ENCODE data around the gene LTB. TPM values are rescaled to one million over a fixed set of nuclear protein-coding genes. Genes with fewer than 3 reads are reported as not detected.

The LTB gene
- total RNA-seq, 2 experiments from 2014 or later, result 1,185 to 1,194 TPM

DNA sequence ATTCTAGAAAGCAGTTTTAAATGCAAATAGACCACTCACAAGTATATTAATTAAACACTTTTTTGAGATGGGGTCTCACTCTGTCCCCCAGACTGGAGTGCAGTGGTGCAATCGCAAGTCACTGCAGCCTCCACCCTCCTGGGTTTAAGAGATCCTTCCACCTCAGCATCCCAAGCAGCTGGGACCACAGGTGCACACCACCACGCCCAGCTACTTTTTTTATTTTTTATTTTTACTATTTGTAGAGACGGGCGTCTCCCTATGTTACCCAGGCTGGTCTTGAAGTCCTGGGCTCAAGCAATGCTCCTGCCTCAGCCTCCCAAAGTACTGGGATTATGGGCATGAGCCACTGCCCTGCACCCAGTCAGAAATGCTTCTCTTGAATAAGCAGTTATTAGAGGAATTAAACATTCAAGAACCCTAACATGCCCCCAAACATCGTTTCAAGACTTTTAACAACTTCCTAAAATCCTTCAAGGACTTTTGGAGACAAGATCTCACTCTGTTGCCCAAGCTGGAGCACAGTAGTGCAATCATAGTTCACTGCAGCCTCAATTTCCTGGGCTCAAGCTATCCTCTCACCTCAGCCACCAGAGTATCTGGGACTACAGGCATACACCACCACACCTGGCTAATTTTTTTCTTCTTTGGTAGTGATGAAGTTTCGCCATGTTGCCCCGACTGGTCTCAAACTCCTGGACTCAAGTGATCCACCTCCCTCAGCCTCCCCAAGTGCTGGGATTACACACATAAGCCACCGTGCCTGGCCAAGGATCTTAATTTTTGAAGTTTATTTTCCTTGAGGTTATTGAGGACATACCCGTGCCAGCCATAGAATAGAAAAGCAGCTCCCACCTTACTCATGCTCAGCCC, 50.2 kb downstream of the LTB start:
- no peak overlapping the region for H3K27ac Mint-ChIP-seq
- peaks cover 40% of the 10 kb centered on the region for H3K4me1 Mint-ChIP-seq
- peaks cover 69% of the 10 kb centered on the region for H3K36me3 Mint-ChIP-seq (ENCODE audit: low read depth)
- ChIA-PET CTCF (interaction anchor here (0.6 to 1.6 kb wide), 4 partner anchors 10 to 89 kb away, joined by 3 to 5 read pairs (median 4); no protein-coding TSS in a partner anchor), POLR2A (interaction anchor here (0.9 to 2.3 kb wide), 5 partner anchors 9 to 69 kb away, joined by 3 to 18 read pairs (median 3); partner anchors contain the start of genes DDX39B and MICB)
- no peak for DNase-seq
- H3K9me3 Mint-ChIP-seq, result no peaks in the 10 kb centered on the region
- H3K4me3 Mint-ChIP-seq, result no peak overlapping the region
- H3K27me3 Mint-ChIP-seq, result no peaks in the 10 kb centered on the region

- Mint-ChIP-seq H3K4me1 (peaks cover 35% of the 10 kb centered on the region), H3K27me3 (no peaks in the 10 kb centered on the region), H3K27ac (no peak overlapping the region), H3K4me3 (no peak overlapping the region), H3K36me3 (ENCODE audit: low read depth) (peaks cover 62% of the 10 kb centered on the region), H3K9me3 (no peaks in the 10 kb centered on the region)
- DNase-seq, result no peak
- ChIA-PET POLR2A (interaction anchor here (0.6 to 2.3 kb wide), 5 partner anchors 10 to 68 kb away, joined by 3 to 18 read pairs (median 3); partner anchors contain the start of genes DDX39B and MICB), CTCF (interaction anchor here (1.6 kb wide), 2 partner anchors 36 to 67 kb away, joined by 5 read pairs; no protein-coding TSS in a partner anchor)
Measured at GRCh38 chr6:31531162-31531561, 51.1 kb downstream of the LTB start.

GRCh38 chr6:31530659-31531058, 51.6 kb downstream of the LTB start:
- no peak overlapping the region for H3K4me3 Mint-ChIP-seq
- peaks cover 32% of the 10 kb centered on the region for H3K4me1 Mint-ChIP-seq
- ChIA-PET POLR2A (interaction anchor here (0.6 to 2.3 kb wide), 2 partner anchors 10 to 17 kb away, joined by 3 to 18 read pairs; partner anchors contain the start of gene DDX39B), CTCF (no interaction called here)
- H3K36me3 Mint-ChIP-seq (ENCODE audit: low read depth), result peaks cover 57% of the 10 kb centered on the region
- no peaks in the 10 kb centered on the region for H3K9me3 Mint-ChIP-seq
- no peaks in the 10 kb centered on the region for H3K27me3 Mint-ChIP-seq
- DNase-seq, result no peak
- no peak overlapping the region for H3K27ac Mint-ChIP-seq

Other genes with a start within 250 kb of the LTB start
- 1,000 to 10,000 TPM; 5,151 to 5,157 TPM for gene HLA-B, start 225.2 kb downstream of the LTB start, total RNA-seq
- gene MICA, start 178.8 kb downstream of the LTB start, total RNA-seq, result 10 to 100 TPM; 12.0 to 12.3 TPM
- 10 to 100 TPM; 60.8 to 62.9 TPM for gene MICB, start 84.3 kb downstream of the LTB start, total RNA-seq
- gene MCCD1, start 53.5 kb downstream of the LTB start, total RNA-seq, result not detected
- gene DDX39B, start 40.4 kb downstream of the LTB start, total RNA-seq, result 100 to 1,000 TPM; 427 to 434 TPM
- gene ATP6V1G2, start 35.8 kb downstream of the LTB start, total RNA-seq, result 1 to 10 TPM; 2.7 to 3.8 TPM
- 10 to 100 TPM; 22.8 to 23.6 TPM for gene NFKBIL1, start 34.8 kb downstream of the LTB start, total RNA-seq
- 10 to 100 TPM; 37.2 to 38.4 TPM for gene LTA, start 10.1 kb downstream of the LTB start, total RNA-seq
- 100 to 1,000 TPM; 124 to 130 TPM for gene TNF, start 6.9 kb downstream of the LTB start, total RNA-seq
- 10 to 100 TPM; 69.8 to 74.5 TPM for gene LST1, start 3.9 kb upstream of the LTB start, total RNA-seq
- 10 to 100 TPM; 76.4 to 78.3 TPM for gene NCR3, start 10.6 kb upstream of the LTB start, total RNA-seq
- gene AIF1, start 32.8 kb upstream of the LTB start, total RNA-seq, result 10 to 100 TPM; 11.3 to 11.7 TPM
- 100 to 1,000 TPM; 215 to 222 TPM for gene PRRC2A, start 38.3 kb upstream of the LTB start, total RNA-seq
- 100 to 1,000 TPM; 275 to 282 TPM for gene BAG6, start 70.2 kb upstream of the LTB start, total RNA-seq
- 1 to 10 TPM; 2.9 to 3.6 TPM for gene APOM, start 73.5 kb upstream of the LTB start, total RNA-seq
- gene C6orf47, start 78.4 kb upstream of the LTB start, total RNA-seq, result 10 to 100 TPM; 26.4 to 26.7 TPM
- 10 to 100 TPM; 33.6 to 35.2 TPM for gene GPANK1, start 82.6 kb upstream of the LTB start, total RNA-seq
- gene CSNK2B, start 83.7 kb upstream of the LTB start, total RNA-seq, result 100 to 1,000 TPM; 199 to 212 TPM
- gene LY6G5B, start 87.6 kb upstream of the LTB start, total RNA-seq, result 10 to 100 TPM; 16.7 to 17.2 TPM
- gene LY6G5C, start 98.6 kb upstream of the LTB start, total RNA-seq, result 1 to 10 TPM; 2.3 to 2.6 TPM
- 10 to 100 TPM; 53.1 to 55.0 TPM for gene ABHD16A, start 120.9 kb upstream of the LTB start, total RNA-seq
- gene LY6G6F, start 124.4 kb upstream of the LTB start, total RNA-seq, result not detected
- not detected for gene LY6G6D, start 132.9 kb upstream of the LTB start, total RNA-seq
- gene LY6G6C, start 139.3 kb upstream of the LTB start, total RNA-seq, result not detected
- not detected for gene MPIG6B, start 140.9 kb upstream of the LTB start, total RNA-seq
- gene DDAH2, start 146.9 kb upstream of the LTB start, total RNA-seq, result 10 to 100 TPM; 22.1 to 23.9 TPM
- 100 to 1,000 TPM; 640 to 644 TPM for gene CLIC1, start 154.1 kb upstream of the LTB start, total RNA-seq
- gene MSH5, start 157.6 kb upstream of the LTB start, total RNA-seq, result 10 to 100 TPM; 60.1 to 63.2 TPM
- 10 to 100 TPM; 10.7 to 14.6 TPM for gene SAPCD1, start 180.2 kb upstream of the LTB start, total RNA-seq
- 10 to 100 TPM; 11.0 to 12.2 TPM for gene VWA7, start 194.9 kb upstream of the LTB start, total RNA-seq
- gene VARS1, start 213.3 kb upstream of the LTB start, total RNA-seq, result 10 to 100 TPM; 84.1 to 88.4 TPM
- gene LSM2, start 224.5 kb upstream of the LTB start, total RNA-seq, result 100 to 1,000 TPM; 100 to 108 TPM
- 1 to 10 TPM; 2.8 to 3.0 TPM for gene HSPA1L, start 232.9 kb upstream of the LTB start, total RNA-seq
- gene HSPA1A, start 233.1 kb upstream of the LTB start, total RNA-seq, result 100 to 1,000 TPM; 147 to 151 TPM
- 10 to 100 TPM; 60.6 to 62.6 TPM for gene HSPA1B, start 245.3 kb upstream of the LTB start, total RNA-seq

All from activated CD4-positive, alpha-beta memory T cell treated with anti-CD3 and anti-CD28 coated beads, Interleukin-2, amount 10 ng/mL, durations not matched to agents 7 days and 5 days (primary cell).